A172 (cell line): ENCODE results near the gene SOBP. TPM values are rescaled to one million over a fixed set of nuclear protein-coding genes. Genes with fewer than 3 reads are reported as not detected.
"Not testable (repeated sequence)": the region's sequence is repeated elsewhere in the genome, so short reads cannot be mapped to it uniquely, and the experiment has no call there.

Source experiments
- DNase-seq: peaks from one replicate; pipeline ENCODE4 v3.0.0-alpha.2; 2015; ENCODE audit warnings: low spot score
- total RNA-seq: library from RNA; depleted of rRNA; stranded (reverse); fragments of >200 nt; shearing (Covaris generic); gene quantifications from 2 replicates; pipeline ENCODE4 v1.2.3, GENCODE V29; 2014; rRNA removed

SOBP gene
- total RNA-seq = not detected in 2 replicates

GRCh38 chr6:107489636-107490565, at the start of gene SOBP:
TSS of gene SOBP (plus strand) at chr6:107490117. CDS start at chr6:107490617, 500 bp downstream.
- DNase-seq = no peak

GRCh38 chr6:107440936-107441335, 49.0 kb upstream of the SOBP start:
- no peak for DNase-seq

GRCh38 chr6:107441682-107442081, 48.2 kb upstream of the SOBP start:
- DNase-seq = no peak

GRCh38 chr6:107442938-107443607, 46.8 kb upstream of the SOBP start:
- DNase-seq = no peak

- DNase-seq = no peak
Observed at GRCh38 chr6:107443608-107444267, 46.2 kb upstream of the SOBP start.

GRCh38 chr6:107444277-107444676, 45.6 kb upstream of the SOBP start:
- no peak for DNase-seq

GRCh38 chr6:107447663-107448216, 42.2 kb upstream of the SOBP start:
- DNase-seq = no peak

GRCh38 chr6:107448776-107449175, 41.1 kb upstream of the SOBP start:
- DNase-seq = no peak

- peak; percentile 10 for DNase-seq
Observed at GRCh38 chr6:107458672-107459282, 31.1 kb upstream of the SOBP start.

GRCh38 chr6:107459283-107460082, 30.4 kb upstream of the SOBP start, which contains the start of gene PDSS2:
TSS of gene PDSS2 (minus strand) at chr6:107459564. CDS start at chr6:107459285, 279 bp downstream.
- DNase-seq = peak; percentile 91

GRCh38 chr6:107460083-107460631, 29.8 kb upstream of the SOBP start:
- no peak for DNase-seq

GRCh38 chr6:107466062-107466461, 23.9 kb upstream of the SOBP start:
- no peak for DNase-seq

- DNase-seq = no peak
Observed at GRCh38 chr6:107470364-107470763, 19.6 kb upstream of the SOBP start.

GRCh38 chr6:107473660-107474059, 16.3 kb upstream of the SOBP start:
- no peak for DNase-seq

- DNase-seq = not testable (repeated sequence)
Observed at GRCh38 chr6:107475360-107475759, 14.6 kb upstream of the SOBP start.

GRCh38 chr6:107475826-107476225, 14.1 kb upstream of the SOBP start:
- not testable (repeated sequence) for DNase-seq

GRCh38 chr6:107479089-107479690, 10.7 kb upstream of the SOBP start:
- DNase-seq = no peak

GRCh38 chr6:107485157-107485556, 4.8 kb upstream of the SOBP start:
- no peak for DNase-seq

GRCh38 chr6:107488174-107488874, 1.6 kb upstream of the SOBP start:
- no peak for DNase-seq
